LNCaP clone FGC (cell line): ENCODE results near the gene THAP6.
"Not testable (repeated sequence)": the region's sequence is repeated elsewhere in the genome, so short reads cannot be mapped to it uniquely, and the experiment has no call there.

Experiments used
- DNase-seq: peaks from one replicate; pipeline ENCODE4 v3.0.0-alpha.2; 2011; ENCODE audit warnings: low read depth
- H3K4me3 ChIP-seq: 2 replicates; pipeline ENCODE4 v1.5.1; 2011; ENCODE audit warnings: mild to moderate bottlenecking, low read depth, low read length, control low read depth
- CTCF ChIP-seq: IDR thresholded peaks from 2 replicates; pipeline ENCODE4 v1.5.1; 2012; ENCODE audit warnings: mild to moderate bottlenecking; ENCODE audit not compliant: control insufficient read depth, insufficient read depth; ENCODE audit errors: extremely low read depth

The THAP6 gene

GRCh38 chr4:75495476-75495875, 18.8 kb upstream of the THAP6 start:
- no peak overlapping the region for H3K4me3 ChIP-seq
- TF ChIP-seq CTCF = no peak
- DNase-seq = no peak

GRCh38 chr4:75496406-75496805, 17.9 kb upstream of the THAP6 start:
- H3K4me3 ChIP-seq = no peak overlapping the region
- TF ChIP-seq CTCF = no peak
- no peak for DNase-seq

GRCh38 chr4:75497133-75497532, 17.1 kb upstream of the THAP6 start:
- no peak for TF ChIP-seq CTCF
- H3K4me3 ChIP-seq = no peak overlapping the region
- no peak for DNase-seq

- no peak overlapping the region for H3K4me3 ChIP-seq
- no peak for TF ChIP-seq CTCF
- DNase-seq = no peak
Observed at GRCh38 chr4:75498041-75498440, 16.2 kb upstream of the THAP6 start.

GRCh38 chr4:75499900-75500299, 14.4 kb upstream of the THAP6 start:
- TF ChIP-seq CTCF = no peak
- H3K4me3 ChIP-seq = no peak overlapping the region
- no peak for DNase-seq

GRCh38 chr4:75502671-75503070, 11.6 kb upstream of the THAP6 start:
- no peak for TF ChIP-seq CTCF
- no peak for DNase-seq
- H3K4me3 ChIP-seq = no peak overlapping the region

GRCh38 chr4:75505630-75506029, 8.6 kb upstream of the THAP6 start:
- H3K4me3 ChIP-seq = peak overlapping the region; percentile 24; the same call in 1 of the 2 replicates

GRCh38 chr4:75509592-75509991, 4.7 kb upstream of the THAP6 start:
- DNase-seq = not testable (repeated sequence)

More at GRCh38 chr4:75505630-75506029, 8.6 kb upstream of the THAP6 start:
- DNase-seq = no peak
- no peak for TF ChIP-seq CTCF

More at GRCh38 chr4:75509592-75509991, 4.7 kb upstream of the THAP6 start:
- H3K4me3 ChIP-seq = not testable (repeated sequence)
